Transverse colon (tissue), 4 donors: ENCODE measurements around the gene CCNY.

Experiments used
- CTCF ChIP-seq, 5 experiments: fragments of 200-600 bp in 3 of 5; fragments of 450-650 bp in 2 of 5; sonication (generic) in 3 of 5; IDR thresholded peaks; 1 replicate in 2 of 5; 2 replicates in 3 of 5; pipeline ENCODE4 v1.5.1; 2016 to 2017; ENCODE audit warnings: antibody characterized with exemption in 5 of 5, inconsistent platforms in 3 of 5, mild to moderate bottlenecking in 2 of 5, moderate library complexity in 1 of 5
- POLR2AphosphoS5 ChIP-seq, 3 donors: sonication (generic); formaldehyde crosslinking; IDR thresholded peaks; one replicate each; pipeline ENCODE4 v1.6.1; 2016; ENCODE audit warnings: antibody characterized with exemption in 3 of 3

DNA sequence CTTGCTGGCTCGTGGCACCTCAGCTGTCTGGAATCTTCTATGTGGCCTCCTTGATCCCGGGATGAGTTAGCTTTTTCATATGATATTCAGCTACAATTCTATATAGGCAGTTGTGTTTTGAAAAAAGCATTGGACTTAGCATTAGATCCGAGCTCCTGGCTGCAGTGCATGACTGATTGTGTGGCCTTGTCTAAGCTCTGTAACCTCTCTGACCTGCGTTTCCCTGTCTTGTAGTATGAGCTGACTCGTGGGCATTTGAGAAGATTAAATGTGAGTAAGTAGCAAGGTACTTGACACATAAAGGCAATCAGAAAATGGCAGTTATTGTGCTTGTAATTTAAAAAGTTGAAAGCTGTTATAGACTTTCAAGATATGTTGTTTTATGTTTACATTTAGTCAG, 85.9 kb downstream of the CCNY start:
- no peak for TF ChIP-seq CTCF (IDR thresholded peaks at IDR 0.05)
- no peak for TF ChIP-seq POLR2AphosphoS5 (IDR thresholded peaks at IDR 0.05)
